GM18868 (cell line): Measurements from ENCODE around the gene CLDND2.
"Not testable (repeated sequence)": the region's sequence is repeated elsewhere in the genome, so short reads cannot be mapped to it uniquely, and the experiment has no call there.

ENCODE experiments used
- ATAC-seq: cut with Tn5 transposase; IDR thresholded peaks from one replicate; pipeline ENCODE4 v1.9.1; 2021; ENCODE audit warnings: mild to moderate bottlenecking, moderate library complexity; ENCODE audit not compliant: unreplicated experiment

The CLDND2 gene

GRCh38 chr19:51368366-51369282 is at the start of gene CLDND2:
CLDND2 (minus strand) TSS chr19:51369003; CDS start chr19:51368577, 426 bp downstream.
- ATAC-seq: no peak

GRCh38 chr19:51417810-51418157 is 49.0 kb upstream of the CLDND2 start:
- ATAC-seq: peak; percentile 52

- peak; percentile 61 for ATAC-seq
Observed at GRCh38 chr19:51417107-51417809, 48.5 kb upstream of the CLDND2 start, which contains the start of gene SIGLEC10. SIGLEC10 (minus strand) TSS chr19:51417642; CDS start chr19:51417581, 61 bp downstream.

- not testable (repeated sequence) for ATAC-seq
Observed at GRCh38 chr19:51416422-51416821, 47.6 kb upstream of the CLDND2 start.

- no peak for ATAC-seq
Observed at GRCh38 chr19:51415187-51415586, 46.4 kb upstream of the CLDND2 start.

GRCh38 chr19:51410950-51411748 is 42.3 kb upstream of the CLDND2 start:
- ATAC-seq: no peak

- ATAC-seq: no peak
Observed at GRCh38 chr19:51407511-51408131, 38.8 kb upstream of the CLDND2 start.

- no peak for ATAC-seq
Observed at GRCh38 chr19:51402117-51402516, 33.3 kb upstream of the CLDND2 start.

- ATAC-seq: not testable (repeated sequence)
Observed at GRCh38 chr19:51399936-51400335, 31.1 kb upstream of the CLDND2 start.

GRCh38 chr19:51399231-51399630 is 30.4 kb upstream of the CLDND2 start:
- no peak for ATAC-seq

GRCh38 chr19:51398096-51398704 is 29.4 kb upstream of the CLDND2 start:
- ATAC-seq: no peak

- not testable (repeated sequence) for ATAC-seq
Observed at GRCh38 chr19:51397453-51397852, 28.6 kb upstream of the CLDND2 start.

GRCh38 chr19:51396175-51396574 is 27.4 kb upstream of the CLDND2 start:
- ATAC-seq: no peak

- ATAC-seq: peak; percentile 79
Observed at GRCh38 chr19:51394050-51394836, 25.4 kb upstream of the CLDND2 start.

- no peak for ATAC-seq
Observed at GRCh38 chr19:51392701-51393100, 23.9 kb upstream of the CLDND2 start.

- ATAC-seq: no peak
Observed at GRCh38 chr19:51391073-51391611, 22.3 kb upstream of the CLDND2 start.

- ATAC-seq: no peak
Observed at GRCh38 chr19:51389143-51389542, 20.3 kb upstream of the CLDND2 start.

- no peak for ATAC-seq
Observed at GRCh38 chr19:51387924-51388389, 19.2 kb upstream of the CLDND2 start, which contains the start of gene LIM2. LIM2 (minus strand) TSS chr19:51387974; CDS start chr19:51387443, 531 bp downstream.
